Measurements from ENCODE around the gene SBF1. TPM values are rescaled to one million over a fixed set of nuclear protein-coding genes. Genes with fewer than 3 reads are reported as not detected.
"Not testable (repeated sequence)": the region's sequence is repeated elsewhere in the genome, so short reads cannot be mapped to it uniquely, and the experiment has no call there.

Gene SBF1
- total RNA-seq, 2 donors from 2014 or later: 68.3 to 101 TPM

- H3K4me1 ChIP-seq: peaks cover 10% of the 10 kb centered on the region
- H3K27me3 ChIP-seq: no peaks in the 10 kb centered on the region
- no peaks in the 10 kb centered on the region for H3K9me3 ChIP-seq
- intact Hi-C loops (cut with DNase I): loop anchor here (5.0 kb wide), 1 partner anchor 40 kb away; the partner anchor contains the start of gene SYCE3
- no peak for DNase-seq
- no peak overlapping the region for H3K4me3 ChIP-seq
- peaks cover 15% of the 10 kb centered on the region for H3K36me3 ChIP-seq
- no peak for TF ChIP-seq CTCF (IDR thresholded peaks at IDR 0.05)
- no peak overlapping the region for H3K9ac ChIP-seq (ENCODE audit: low read depth in 2 of 2, low read length in 2 of 2)
- no peak overlapping the region for H3K27ac ChIP-seq
These were observed 47.5 kb upstream of the SBF1 start for GRCh38 chr22:50522208-50522805.

- Histone ChIP-seq H3K27ac (no peak overlapping the region), H3K9me3 (no peaks in the 10 kb centered on the region), H3K9ac (ENCODE audit: low read depth in 2 of 2, low read length in 2 of 2) (no peak overlapping the region), H3K27me3 (no peaks in the 10 kb centered on the region), H3K4me1 (peaks cover 10% of the 10 kb centered on the region), H3K36me3 (peaks cover 15% of the 10 kb centered on the region), H3K4me3 (no peak overlapping the region)
- no peak for DNase-seq
- intact Hi-C loops (cut with DNase I): loop anchor here (5.0 kb wide), 1 partner anchor 41 kb away; the partner anchor contains the start of gene SYCE3
- TF ChIP-seq CTCF (IDR thresholded peaks at IDR 0.05): no peak
These were observed 46.9 kb upstream of the SBF1 start for GRCh38 chr22:50521710-50522109.

GRCh38 chr22:50520826-50521453 is 46.1 kb upstream of the SBF1 start:
- Histone ChIP-seq H3K4me3 (no peak overlapping the region), H3K36me3 (peaks cover 15% of the 10 kb centered on the region), H3K9me3 (no peaks in the 10 kb centered on the region), H3K27me3 (no peaks in the 10 kb centered on the region), H3K4me1 (peaks cover 10% of the 10 kb centered on the region), H3K9ac (ENCODE audit: low read depth in 2 of 2, low read length in 2 of 2) (no peak overlapping the region), H3K27ac (no peak overlapping the region)
- intact Hi-C loops (cut with DNase I): loop anchor here (5.0 kb wide), 1 partner anchor 41 kb away; the partner anchor contains the start of gene SYCE3
- no peak for TF ChIP-seq CTCF (IDR thresholded peaks at IDR 0.05)
- DNase-seq: no peak

GRCh38 chr22:50520184-50520583 is 45.3 kb upstream of the SBF1 start:
- peaks cover 15% of the 10 kb centered on the region for H3K36me3 ChIP-seq
- intact Hi-C loops (cut with DNase I): loop anchor here (5.0 kb wide), 1 partner anchor 42 kb away; the partner anchor contains the start of gene SYCE3
- not testable (repeated sequence) for H3K27me3 ChIP-seq; H3K9ac ChIP-seq (ENCODE audit: low read depth in 2 of 2, low read length in 2 of 2); H3K9me3 ChIP-seq; H3K27ac ChIP-seq; H3K4me3 ChIP-seq; DNase-seq
- peaks cover 10% of the 10 kb centered on the region for H3K4me1 ChIP-seq

GRCh38 chr22:50519151-50519550 is 44.3 kb upstream of the SBF1 start:
- no peaks in the 10 kb centered on the region for H3K9me3 ChIP-seq
- no peak overlapping the region for H3K27ac ChIP-seq
- no peak for TF ChIP-seq CTCF (IDR thresholded peaks at IDR 0.05)
- no peak for DNase-seq
- H3K4me3 ChIP-seq: no peak overlapping the region
- intact Hi-C loops (cut with DNase I): no loop called here
- no peak overlapping the region for H3K9ac ChIP-seq (ENCODE audit: low read depth in 2 of 2, low read length in 2 of 2)
- no peaks in the 10 kb centered on the region for H3K27me3 ChIP-seq
- peaks cover 15% of the 10 kb centered on the region for H3K36me3 ChIP-seq
- peaks cover 7% of the 10 kb centered on the region for H3K4me1 ChIP-seq

GRCh38 chr22:50518606-50519005 is 43.8 kb upstream of the SBF1 start:
- Histone ChIP-seq H3K27me3 (no peaks in the 10 kb centered on the region), H3K9me3 (no peaks in the 10 kb centered on the region), H3K36me3 (peaks cover 14% of the 10 kb centered on the region), H3K27ac (no peak overlapping the region), H3K9ac (ENCODE audit: low read depth in 2 of 2, low read length in 2 of 2) (no peak overlapping the region), H3K4me1 (peaks cover 2% of the 10 kb centered on the region), H3K4me3 (no peak overlapping the region)
- no peak for TF ChIP-seq CTCF (IDR thresholded peaks at IDR 0.05)
- DNase-seq: no peak
- intact Hi-C loops (cut with DNase I): no loop called here
